Duodenal mucosa (tissue), 2 donors: ENCODE results near the gene JAKMIP3.

Source experiments
- H3K27ac ChIP-seq: one replicate; pipeline ENCODE4 v1.7.0; 2013; ENCODE audit warnings: low read depth, low read length
- H3K27me3 ChIP-seq, 2 donors: one replicate each; pipeline ENCODE4 v1.7.0; 2013; ENCODE audit warnings: low read length in 2 of 2, control low read depth in 1 of 2; ENCODE audit not compliant: insufficient read depth in 2 of 2, control insufficient read depth in 1 of 2
- H3K36me3 ChIP-seq, 2 donors: one replicate each; pipeline ENCODE4 v1.7.0; 2013; ENCODE audit warnings: low read length in 2 of 2, control low read depth in 1 of 2; ENCODE audit not compliant: insufficient read depth in 2 of 2, control insufficient read depth in 1 of 2
- H3K4me1 ChIP-seq, 2 donors: one replicate each; pipeline ENCODE4 v1.7.0; 2013; ENCODE audit warnings: low read length in 2 of 2, control low read depth in 1 of 2; ENCODE audit not compliant: insufficient read depth in 2 of 2, control insufficient read depth in 1 of 2
- H3K4me3 ChIP-seq, 2 donors: one replicate each; pipeline ENCODE4 v1.7.0; 2013; ENCODE audit warnings: low read length in 2 of 2, low read depth in 1 of 2
- H3K9ac ChIP-seq, 2 donors: one replicate each; pipeline ENCODE4 v1.7.0; 2013; ENCODE audit warnings: low read length in 2 of 2, low read depth in 1 of 2
- H3K9me3 ChIP-seq, 2 donors: one replicate each; pipeline ENCODE4 v1.7.0; 2013; ENCODE audit warnings: low read length in 2 of 2, control low read depth in 1 of 2; ENCODE audit not compliant: control insufficient read depth in 1 of 2

The JAKMIP3 gene

DNA sequence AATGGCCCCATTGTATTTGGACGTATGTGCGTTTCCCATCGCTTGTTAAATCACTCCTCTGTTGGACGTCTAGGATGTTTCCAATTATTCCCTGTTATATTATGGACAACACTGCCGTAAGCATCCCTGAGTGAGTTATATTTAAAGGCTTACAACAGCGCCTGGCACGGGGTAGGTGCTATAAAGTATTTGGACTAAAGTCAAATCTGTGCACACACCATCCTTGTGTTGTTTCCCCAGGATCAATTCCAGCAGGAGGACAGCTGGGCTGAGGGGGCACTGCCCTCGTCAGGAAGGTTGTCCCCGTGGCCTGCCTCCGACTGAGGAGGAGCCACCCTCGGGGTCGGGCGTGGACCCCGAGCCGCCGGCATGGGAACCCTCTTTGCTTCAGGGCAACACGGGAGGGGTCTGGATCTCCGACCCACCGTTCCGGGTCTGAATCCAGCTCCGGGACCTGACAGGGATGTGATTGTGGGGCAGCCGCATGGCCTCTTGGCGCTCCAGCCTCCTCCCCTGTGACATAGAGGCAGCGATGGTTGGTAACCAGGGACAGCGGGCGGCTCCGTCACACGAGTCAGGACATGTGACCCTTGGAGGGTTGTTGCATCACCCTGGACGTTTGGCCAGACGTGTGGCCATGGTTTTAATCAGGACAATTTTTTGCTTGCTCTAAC lies 1.5 kb upstream of the JAKMIP3 start:
- no peak overlapping the region for H3K9ac ChIP-seq

DNA sequence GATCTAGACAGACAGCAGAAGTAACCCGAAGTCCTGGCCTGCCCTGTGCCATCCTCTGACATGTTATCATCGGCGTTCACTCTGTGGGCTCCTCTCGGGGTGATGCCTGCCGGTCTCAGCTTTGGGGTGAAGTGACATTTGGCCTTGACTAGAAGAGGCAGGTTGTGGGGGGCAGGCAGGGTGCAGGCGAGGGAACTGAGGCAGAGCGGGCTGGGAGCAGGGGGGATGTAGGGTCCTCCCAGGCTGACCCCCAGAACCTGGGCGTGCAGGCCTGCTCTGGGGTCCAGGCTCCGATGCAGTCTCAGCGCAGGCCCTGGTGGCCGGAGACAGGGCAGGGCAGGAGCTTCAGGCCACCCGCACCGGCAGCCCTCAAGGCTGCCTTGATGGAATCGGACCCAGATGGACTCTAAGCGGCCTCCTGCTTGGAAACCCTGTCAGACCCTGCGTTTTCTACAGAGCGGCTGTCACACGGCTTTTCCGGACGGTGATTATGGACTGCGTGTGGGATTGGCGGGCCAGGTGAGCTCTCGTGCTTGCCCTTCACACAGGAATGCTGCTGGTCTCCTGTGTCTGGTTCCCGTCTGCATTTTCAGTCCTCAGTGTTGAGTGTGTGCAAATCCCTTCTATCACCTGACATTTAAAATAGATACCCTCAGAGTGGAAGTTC lies 842 bp upstream of the JAKMIP3 start:
- Histone ChIP-seq H3K9me3 (no peaks in the 10 kb centered on the region), H3K36me3 (no peaks in the 10 kb centered on the region), H3K9ac (no peak overlapping the region), H3K4me3 (peak overlapping the region; percentile 53 to 56), H3K27ac (no peak overlapping the region), H3K4me1 (peaks cover 0 to 16% of the 10 kb centered on the region in 2 donors), H3K27me3 (no peaks in the 10 kb centered on the region)

More for the DNA sequence above, 1.5 kb upstream of the JAKMIP3 start:
- no peaks in the 10 kb centered on the region for H3K36me3 ChIP-seq
- H3K27me3 ChIP-seq = no peaks in the 10 kb centered on the region
- H3K4me3 ChIP-seq = no peak overlapping the region
- H3K4me1 ChIP-seq = peaks cover 0 to 16% of the 10 kb centered on the region in 2 donors
- H3K9me3 ChIP-seq = no peaks in the 10 kb centered on the region
- H3K27ac ChIP-seq = no peak overlapping the region

DNA sequence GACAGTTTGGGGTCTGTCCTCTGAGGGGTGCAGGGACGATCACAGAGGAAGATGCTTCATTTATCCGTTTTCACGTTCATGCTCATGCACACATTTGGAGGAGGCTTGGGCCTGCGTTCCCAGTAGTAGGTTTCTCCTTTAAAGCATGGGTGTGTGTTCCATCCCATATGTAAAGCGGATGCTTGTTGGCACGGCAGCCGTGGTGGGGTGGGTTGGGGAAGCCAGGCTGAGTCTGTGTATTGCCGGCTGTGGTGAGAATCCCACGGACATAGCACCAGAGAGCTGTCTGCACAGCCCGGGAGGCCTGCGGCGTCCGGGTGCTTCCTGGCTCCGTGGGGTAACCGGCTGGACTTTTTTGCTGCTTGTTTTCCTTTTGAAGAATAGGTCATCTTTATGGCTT lies 440 bp downstream of the JAKMIP3 start:
- H3K27ac ChIP-seq = no peak overlapping the region

DNA sequence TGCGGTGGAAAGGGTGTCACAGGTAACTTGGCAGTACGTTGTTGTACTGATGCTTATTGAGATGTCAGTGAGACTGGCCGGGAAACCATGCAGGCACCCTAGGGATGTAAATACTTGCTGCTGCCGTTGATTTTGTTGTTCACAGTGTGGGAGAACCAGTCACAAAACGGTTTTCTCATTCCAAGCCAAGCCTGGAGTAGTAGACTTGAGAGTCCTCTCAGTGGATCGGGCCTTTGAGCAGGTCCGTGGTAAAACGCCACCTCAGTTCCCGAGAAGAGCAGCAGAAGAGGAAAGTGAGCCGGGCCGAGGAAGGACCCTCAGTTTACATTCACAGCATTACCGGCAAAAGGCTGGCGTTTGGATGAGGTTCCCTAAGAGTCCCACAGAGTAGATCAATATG lies 1.1 kb downstream of the JAKMIP3 start:
- Histone ChIP-seq H3K4me1 (peaks cover 0 to 16% of the 10 kb centered on the region in 2 donors), H3K27ac (no peak overlapping the region), H3K27me3 (no peaks in the 10 kb centered on the region), H3K9me3 (no peaks in the 10 kb centered on the region), H3K9ac (no peak overlapping the region), H3K36me3 (no peaks in the 10 kb centered on the region), H3K4me3 (no peak overlapping the region)

More for the DNA sequence above, 440 bp downstream of the JAKMIP3 start:
- Histone ChIP-seq H3K9me3 (no peaks in the 10 kb centered on the region), H3K27me3 (no peaks in the 10 kb centered on the region), H3K36me3 (no peaks in the 10 kb centered on the region), H3K4me3 (peak overlapping the region; percentile 53 to 56), H3K9ac (no peak overlapping the region), H3K4me1 (peaks cover 0 to 16% of the 10 kb centered on the region in 2 donors)

DNA sequence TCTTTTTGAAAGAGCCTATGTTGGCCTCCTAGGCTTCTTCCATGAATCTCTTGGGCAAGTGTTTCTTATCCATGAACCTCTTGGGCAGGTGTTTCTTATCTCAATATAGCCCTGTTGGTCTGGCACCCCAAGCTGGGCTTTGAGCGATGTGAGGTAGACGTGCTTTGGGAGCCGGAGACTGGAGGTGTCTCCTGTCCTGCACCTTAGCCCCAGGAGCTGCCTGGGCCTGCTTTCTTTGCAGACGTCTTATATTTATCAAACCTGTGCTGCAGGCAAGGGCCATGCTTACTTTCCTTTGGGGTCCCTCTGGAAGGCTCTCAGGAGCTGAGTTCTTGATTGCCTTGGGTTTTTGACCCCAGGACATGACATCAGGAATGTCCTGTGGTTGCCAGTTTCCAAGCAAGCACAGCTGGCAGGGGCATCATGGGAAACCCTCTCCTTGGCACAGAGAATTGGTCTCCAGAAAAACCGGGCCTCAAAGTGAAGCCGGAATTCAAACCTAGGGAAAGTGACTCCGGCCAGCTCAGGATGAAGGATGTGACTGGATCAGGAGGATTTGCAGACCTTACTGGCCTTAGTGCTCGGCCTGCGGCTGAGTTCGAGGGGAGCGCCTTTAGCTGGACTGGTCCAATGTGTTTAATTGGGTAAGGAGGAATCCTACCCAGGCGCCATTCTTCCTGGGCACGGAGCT lies 2.8 kb downstream of the JAKMIP3 start:
- Histone ChIP-seq H3K9ac (no peak overlapping the region), H3K27ac (no peak overlapping the region), H3K4me1 (peaks cover 0 to 16% of the 10 kb centered on the region in 2 donors), H3K9me3 (no peaks in the 10 kb centered on the region), H3K36me3 (no peaks in the 10 kb centered on the region), H3K27me3 (no peaks in the 10 kb centered on the region), H3K4me3 (no peak overlapping the region)

DNA sequence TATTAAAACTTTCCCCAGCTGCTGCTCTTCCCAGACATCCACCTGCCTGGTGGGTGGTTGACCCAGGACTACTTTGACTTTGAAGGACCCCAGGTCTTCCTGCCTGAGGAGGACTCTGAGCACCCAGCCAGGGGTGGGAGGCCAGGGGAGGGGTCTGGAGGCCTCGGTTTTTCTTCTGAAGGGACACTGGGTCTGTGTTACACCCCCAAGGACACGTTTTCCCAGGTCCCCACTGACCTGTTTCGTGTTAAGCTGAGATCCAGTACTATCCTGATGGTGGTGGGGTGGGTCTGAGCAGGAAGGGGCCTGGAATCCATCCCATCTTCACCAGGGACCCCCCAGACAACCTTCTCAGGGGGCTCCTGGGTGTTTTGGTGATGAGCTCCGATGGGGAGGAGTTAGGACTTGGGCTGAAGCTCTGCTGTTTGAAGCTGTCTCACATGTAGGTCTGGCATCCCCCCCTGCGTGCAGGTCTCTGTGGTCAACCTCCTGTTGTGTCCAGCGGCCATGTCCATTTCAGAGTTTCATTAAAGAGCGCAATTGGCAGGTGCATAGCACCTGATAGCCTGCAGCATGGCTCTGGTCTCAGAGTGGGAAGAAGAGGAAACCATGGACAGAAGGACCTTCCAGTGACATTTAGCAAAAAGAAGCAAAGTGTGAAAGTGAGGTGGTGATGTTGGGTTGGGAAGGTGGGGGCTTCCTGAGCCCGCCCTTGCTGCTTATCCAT lies 3.5 kb downstream of the JAKMIP3 start:
- no peaks in the 10 kb centered on the region for H3K9me3 ChIP-seq
- no peak overlapping the region for H3K4me3 ChIP-seq
- no peaks in the 10 kb centered on the region for H3K36me3 ChIP-seq
- H3K4me1 ChIP-seq = peaks cover 0 to 16% of the 10 kb centered on the region in 2 donors
- H3K9ac ChIP-seq = no peak overlapping the region
- no peaks in the 10 kb centered on the region for H3K27me3 ChIP-seq
- H3K27ac ChIP-seq = no peak overlapping the region

DNA sequence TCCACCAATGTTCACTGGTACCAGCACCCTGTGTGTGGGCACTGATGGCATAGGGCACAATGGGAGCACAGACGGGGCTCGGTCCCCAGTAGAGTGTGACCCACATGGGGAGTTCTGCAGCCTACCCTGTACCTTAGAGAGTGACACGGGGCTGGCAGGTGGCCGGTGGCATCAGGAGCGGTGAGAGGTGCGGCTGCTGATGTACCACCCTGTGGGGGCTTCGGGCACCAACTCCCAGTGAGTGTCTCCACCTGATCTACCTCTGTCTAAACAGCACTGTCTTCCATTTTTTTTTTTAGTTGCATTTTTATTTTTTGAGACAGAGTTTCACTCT lies 4.1 kb downstream of the JAKMIP3 start:
- Histone ChIP-seq H3K36me3 (no peaks in the 10 kb centered on the region), H3K4me3 (no peak overlapping the region), H3K9me3 (no peaks in the 10 kb centered on the region), H3K27ac (no peak overlapping the region), H3K9ac (no peak overlapping the region), H3K4me1 (peaks cover 0 to 16% of the 10 kb centered on the region in 2 donors), H3K27me3 (no peaks in the 10 kb centered on the region)

DNA sequence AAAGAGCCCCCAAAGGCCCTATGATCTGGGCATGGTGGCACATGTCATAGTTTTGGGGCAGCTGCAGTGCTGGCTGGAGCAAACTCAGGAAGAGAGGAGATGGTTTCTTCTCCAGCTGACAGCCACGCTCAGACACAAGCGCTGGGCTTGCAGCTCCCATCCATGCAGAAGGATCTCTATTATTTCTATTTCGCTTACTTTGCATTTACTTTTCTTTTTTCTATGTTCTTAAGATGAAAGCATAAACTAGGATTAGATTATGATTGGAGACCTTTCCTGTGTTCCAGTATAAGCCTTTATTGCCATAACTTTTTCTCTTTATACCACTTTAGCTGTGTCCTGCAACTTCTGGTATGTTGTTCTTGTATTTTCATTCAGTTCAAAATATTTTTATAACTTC lies 5.0 kb downstream of the JAKMIP3 start:
- no peak overlapping the region for H3K4me3 ChIP-seq
- H3K9me3 ChIP-seq = no peaks in the 10 kb centered on the region
- peaks cover 0 to 7% of the 10 kb centered on the region in 2 donors for H3K4me1 ChIP-seq
- H3K9ac ChIP-seq = no peak overlapping the region
- H3K27ac ChIP-seq = no peak overlapping the region
- H3K36me3 ChIP-seq = no peaks in the 10 kb centered on the region
- no peaks in the 10 kb centered on the region for H3K27me3 ChIP-seq

DNA sequence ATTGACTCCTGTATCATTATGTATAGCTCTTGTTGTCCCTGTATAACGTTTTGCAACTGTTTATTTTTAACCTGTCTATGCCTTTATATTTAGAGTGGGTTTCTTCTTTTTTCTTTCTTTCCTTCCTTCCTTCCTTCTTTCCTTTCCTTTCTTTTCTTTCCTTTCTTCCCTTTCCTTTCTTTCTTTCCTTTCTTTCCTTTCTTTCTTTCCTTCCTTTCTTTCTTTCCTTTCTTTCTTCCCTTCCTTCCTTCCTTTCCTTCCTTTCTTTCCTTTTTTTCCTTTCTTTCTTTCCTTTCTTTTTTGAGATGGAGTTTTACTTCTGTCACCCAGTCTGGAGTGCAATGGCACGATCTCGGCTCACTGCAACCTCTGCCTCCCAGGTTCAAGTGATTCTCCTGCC lies 5.9 kb downstream of the JAKMIP3 start:
- Histone ChIP-seq H3K27me3 (no peaks in the 10 kb centered on the region), H3K4me3 (no peak overlapping the region), H3K9me3 (no peaks in the 10 kb centered on the region), H3K9ac (no peak overlapping the region), H3K4me1 (no peaks in the 10 kb centered on the region), H3K36me3 (no peaks in the 10 kb centered on the region), H3K27ac (no peak overlapping the region)
